HL-60 (cell line): ENCODE data around the gene LEUTX.

ENCODE experiments used
- CTCF ChIP-seq: IDR thresholded peaks from one replicate; pipeline ENCODE4 v1.5.1; 2011; ENCODE audit warnings: low read length, control low read depth, inconsistent platforms; ENCODE audit not compliant: insufficient read depth
- GABPA ChIP-seq: IDR thresholded peaks from 2 replicates; pipeline ENCODE4 v1.6.1; 2012; ENCODE audit warnings: low read depth

- TF ChIP-seq CTCF (no peak), GABPA (no peak)
These were observed 48.6 kb downstream of the LEUTX start for GRCh38 chr19:39827216-39827615.
